ENCODE data around the gene PPP3CA. TPM values are rescaled to one million over a fixed set of nuclear protein-coding genes. Genes with fewer than 3 reads are reported as not detected.

PPP3CA gene
- total RNA-seq, 1 experiment from 2014 or later = 40.2 TPM

- no peaks in the 10 kb centered on the region for H3K4me1 ChIP-seq (replicated peaks; ENCODE audit: insufficient read depth)
- H3K4me3 ChIP-seq = no peak overlapping the region
- no peaks in the 10 kb centered on the region for H3K36me3 ChIP-seq (ENCODE audit: low read depth)
- H3K9me2 ChIP-seq (ENCODE audit: insufficient read depth) = no peaks in the 10 kb centered on the region
- DNase-seq = no peak
- no peaks in the 10 kb centered on the region for H3K27me3 ChIP-seq (ENCODE audit: insufficient read depth, low read depth)
- TF ChIP-seq EZH2 (IDR thresholded peaks at IDR 0.05; ENCODE audit: low read depth) = no peak
- no peaks in the 10 kb centered on the region for H3F3A ChIP-seq (ENCODE audit: insufficient read depth, low read depth)
- intact Hi-C loops (cut with micrococcal nuclease; ENCODE audit: unreplicated experiment) = no loop called here
- POLR2A ChIA-PET (ENCODE audit: unreplicated experiment) = no interaction called here
- no peak overlapping the region for H2AFZ ChIP-seq
- no peaks in the 10 kb centered on the region for H4K20me1 ChIP-seq (ENCODE audit: insufficient read depth)
- CTCF ChIA-PET = no interaction called here
- H3K27ac ChIP-seq = no peak overlapping the region
- H3K4me2 ChIP-seq = no peak overlapping the region
- H3K79me2 ChIP-seq (ENCODE audit: low read depth) = no peaks in the 10 kb centered on the region
- BruUV-seq (replicated peaks) = no TSS peak
- no peaks in the 10 kb centered on the region for H3K9me3 ChIP-seq (ENCODE audit: insufficient read depth, low read depth)
Measured at GRCh38 chr4:101128473-101128872, 218.9 kb downstream of the PPP3CA start.

- Histone ChIP-seq H3K4me3 (no peak overlapping the region), H3K9me2 (ENCODE audit: insufficient read depth) (no peaks in the 10 kb centered on the region)
Measured at GRCh38 chr4:101127176-101127790, 220.0 kb downstream of the PPP3CA start.

GRCh38 chr4:101126059-101126458, 221.3 kb downstream of the PPP3CA start:
- Histone ChIP-seq H2AFZ (no peak overlapping the region), H3K79me2 (ENCODE audit: low read depth) (no peaks in the 10 kb centered on the region), H3K9me2 (ENCODE audit: insufficient read depth) (no peaks in the 10 kb centered on the region), H3K4me3 (no peak overlapping the region), H3K4me1 (replicated peaks; ENCODE audit: insufficient read depth) (no peaks in the 10 kb centered on the region), H3K9me3 (ENCODE audit: insufficient read depth, low read depth) (no peaks in the 10 kb centered on the region), H3F3A (ENCODE audit: insufficient read depth, low read depth) (no peaks in the 10 kb centered on the region), H3K27ac (no peak overlapping the region), H3K36me3 (ENCODE audit: low read depth) (no peaks in the 10 kb centered on the region), H4K20me1 (ENCODE audit: insufficient read depth) (no peaks in the 10 kb centered on the region), H3K4me2 (no peak overlapping the region), H3K27me3 (ENCODE audit: insufficient read depth, low read depth) (no peaks in the 10 kb centered on the region)
- no TSS peak for BruUV-seq (replicated peaks)
- no peak for DNase-seq
- POLR2A ChIA-PET (ENCODE audit: unreplicated experiment) = no interaction called here
- CTCF ChIA-PET = no interaction called here
- no peak for TF ChIP-seq CTCF (conservative IDR thresholded peaks at IDR 0.05)
- TF ChIP-seq EZH2 (IDR thresholded peaks at IDR 0.05; ENCODE audit: low read depth) = no peak
- intact Hi-C loops (cut with micrococcal nuclease; ENCODE audit: unreplicated experiment) = no loop called here

More at GRCh38 chr4:101127176-101127790, 220.0 kb downstream of the PPP3CA start:
- intact Hi-C loops (cut with micrococcal nuclease; ENCODE audit: unreplicated experiment) = no loop called here
- CTCF ChIA-PET = no interaction called here
- TF ChIP-seq EZH2 (IDR thresholded peaks at IDR 0.05; ENCODE audit: low read depth) = no peak
- no peak for TF ChIP-seq CTCF (conservative IDR thresholded peaks at IDR 0.05)
- Histone ChIP-seq H3F3A (ENCODE audit: insufficient read depth, low read depth) (no peaks in the 10 kb centered on the region), H3K27me3 (ENCODE audit: insufficient read depth, low read depth) (no peaks in the 10 kb centered on the region), H3K9me3 (ENCODE audit: insufficient read depth, low read depth) (no peaks in the 10 kb centered on the region), H3K4me1 (replicated peaks; ENCODE audit: insufficient read depth) (no peaks in the 10 kb centered on the region), H3K36me3 (ENCODE audit: low read depth) (no peaks in the 10 kb centered on the region), H3K27ac (no peak overlapping the region), H4K20me1 (ENCODE audit: insufficient read depth) (no peaks in the 10 kb centered on the region), H2AFZ (no peak overlapping the region), H3K79me2 (ENCODE audit: low read depth) (no peaks in the 10 kb centered on the region), H3K4me2 (no peak overlapping the region)
- POLR2A ChIA-PET (ENCODE audit: unreplicated experiment) = no interaction called here
- no peak for DNase-seq
- BruUV-seq (replicated peaks) = no TSS peak
